Thyroid gland (tissue), 4 donors: ENCODE results near the gene FAM124B.

ENCODE experiments used
- CTCF ChIP-seq, 6 experiments: fragments of 200-600 bp in 3 of 6; fragments of 450-650 bp in 3 of 6; sonication (generic) in 3 of 6; IDR thresholded peaks; one replicate each; pipeline ENCODE4 v1.5.1; 2016 to 2019; ENCODE audit warnings: antibody characterized with exemption in 6 of 6, mild to moderate bottlenecking in 2 of 6, inconsistent platforms in 1 of 6, moderate library complexity in 1 of 6
- POLR2A ChIP-seq, 2 donors: fragments of 450-650 bp; IDR thresholded peaks; one replicate each; pipeline ENCODE4 v1.6.1; 2017; ENCODE audit warnings: antibody characterized with exemption in 2 of 2, mild to moderate bottlenecking in 2 of 2, moderate library complexity in 1 of 2

DNA sequence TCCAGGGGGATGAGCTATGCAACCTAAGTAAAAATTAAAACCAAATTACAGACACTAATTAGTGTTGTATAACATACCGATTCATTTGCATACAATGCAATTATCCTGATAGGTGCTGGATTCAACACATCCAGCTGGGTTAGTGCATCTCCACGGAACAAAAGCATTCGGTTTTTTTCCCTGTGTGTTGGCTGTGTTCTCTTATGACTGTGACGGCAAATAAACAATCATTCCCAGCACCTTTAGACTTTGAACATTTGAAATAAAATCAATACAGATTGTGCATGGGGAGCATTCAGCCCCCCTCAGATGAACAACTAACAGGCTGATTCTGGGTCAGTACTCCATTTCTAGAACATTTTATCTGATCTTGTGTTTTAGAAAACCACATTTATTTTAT is 22.7 kb downstream of the FAM124B start:
- TF ChIP-seq CTCF (IDR thresholded peaks at IDR 0.05) (no peak), POLR2A (IDR thresholded peaks at IDR 0.05) (no peak)
